Breast epithelium (tissue), 3 donors: ENCODE results near the gene CTAGE8.
"Not testable (repeated sequence)": the region's sequence is repeated elsewhere in the genome, so short reads cannot be mapped to it uniquely, and the experiment has no call there.

Experiments
- POLR2A ChIP-seq: fragments of 450-650 bp; IDR thresholded peaks from one replicate; pipeline ENCODE4 v1.6.1; 2016; ENCODE audit warnings: antibody characterized with exemption, mild to moderate bottlenecking, moderate library complexity
- TF ChIP-seq, protein P1 (sequence below), 3 donors: fragments of 450-650 bp; IDR thresholded peaks; one replicate each; pipeline ENCODE4 v1.5.1; 2016 to 2017; ENCODE audit warnings: antibody characterized with exemption in 3 of 3, mild to moderate bottlenecking in 3 of 3, moderate library complexity in 3 of 3

DNA sequence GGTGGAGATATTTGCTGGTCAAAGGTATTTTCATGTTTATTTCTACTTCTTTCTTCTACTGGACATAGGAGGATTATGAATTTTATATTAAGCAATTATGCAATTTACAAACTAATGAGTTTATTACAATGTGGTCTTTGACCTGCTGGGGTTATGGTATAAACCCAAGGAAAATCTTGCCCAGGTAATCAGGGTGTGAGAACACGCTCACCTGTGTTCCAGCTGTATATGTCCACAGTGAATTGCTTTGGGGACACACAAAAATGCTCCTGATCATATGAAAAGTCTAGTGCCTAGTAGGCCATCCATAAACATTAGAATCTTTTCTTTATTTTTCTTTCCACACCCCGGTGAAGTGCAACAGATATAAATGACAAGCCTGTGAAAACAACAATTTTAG is 29.7 kb downstream of the CTAGE8 start, which contains the start of gene OR2A42:
- TF ChIP-seq, protein P1, sequence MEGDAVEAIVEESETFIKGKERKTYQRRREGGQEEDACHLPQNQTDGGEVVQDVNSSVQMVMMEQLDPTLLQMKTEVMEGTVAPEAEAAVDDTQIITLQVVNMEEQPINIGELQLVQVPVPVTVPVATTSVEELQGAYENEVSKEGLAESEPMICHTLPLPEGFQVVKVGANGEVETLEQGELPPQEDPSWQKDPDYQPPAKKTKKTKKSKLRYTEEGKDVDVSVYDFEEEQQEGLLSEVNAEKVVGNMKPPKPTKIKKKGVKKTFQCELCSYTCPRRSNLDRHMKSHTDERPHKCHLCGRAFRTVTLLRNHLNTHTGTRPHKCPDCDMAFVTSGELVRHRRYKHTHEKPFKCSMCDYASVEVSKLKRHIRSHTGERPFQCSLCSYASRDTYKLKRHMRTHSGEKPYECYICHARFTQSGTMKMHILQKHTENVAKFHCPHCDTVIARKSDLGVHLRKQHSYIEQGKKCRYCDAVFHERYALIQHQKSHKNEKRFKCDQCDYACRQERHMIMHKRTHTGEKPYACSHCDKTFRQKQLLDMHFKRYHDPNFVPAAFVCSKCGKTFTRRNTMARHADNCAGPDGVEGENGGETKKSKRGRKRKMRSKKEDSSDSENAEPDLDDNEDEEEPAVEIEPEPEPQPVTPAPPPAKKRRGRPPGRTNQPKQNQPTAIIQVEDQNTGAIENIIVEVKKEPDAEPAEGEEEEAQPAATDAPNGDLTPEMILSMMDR (IDR thresholded peaks at IDR 0.05), result not testable (repeated sequence)
- not testable (repeated sequence) for TF ChIP-seq POLR2A
